UCSD-AML1 (cell line): ENCODE results near the gene PIK3R2.
A peak's percentile ranks its signal among the peaks of the same experiment; 100 is the strongest.
"Not testable (repeated sequence)": the region's sequence is repeated elsewhere in the genome, so short reads cannot be mapped to it uniquely, and the experiment has no call there.

Experiments
- DNase-seq: peaks from one replicate; lab custom pipeline; 2025; ENCODE audit not compliant: unreplicated experiment; lab: John Stamatoyannopoulos, UW

The PIK3R2 gene

DNA sequence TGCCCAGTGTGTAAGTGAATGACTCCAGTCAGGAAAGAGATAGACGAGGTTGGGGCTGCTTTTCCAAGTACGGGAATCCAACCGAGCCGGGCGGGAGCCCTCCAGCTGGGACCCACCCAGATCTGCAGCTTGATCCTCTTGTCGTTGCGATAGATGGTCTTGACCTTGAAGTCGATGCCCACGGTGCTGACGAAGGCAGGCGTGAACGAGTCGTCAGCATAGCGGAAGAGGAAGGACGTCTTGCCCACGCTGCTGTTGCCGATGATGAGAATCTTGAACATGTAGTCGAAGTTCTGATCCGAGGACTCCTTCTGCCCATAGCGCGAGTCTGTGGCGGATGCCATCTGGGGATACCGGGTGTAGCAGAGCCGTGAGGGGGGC is 49.4 kb downstream of the PIK3R2 start:
- no peak for DNase-seq

DNA sequence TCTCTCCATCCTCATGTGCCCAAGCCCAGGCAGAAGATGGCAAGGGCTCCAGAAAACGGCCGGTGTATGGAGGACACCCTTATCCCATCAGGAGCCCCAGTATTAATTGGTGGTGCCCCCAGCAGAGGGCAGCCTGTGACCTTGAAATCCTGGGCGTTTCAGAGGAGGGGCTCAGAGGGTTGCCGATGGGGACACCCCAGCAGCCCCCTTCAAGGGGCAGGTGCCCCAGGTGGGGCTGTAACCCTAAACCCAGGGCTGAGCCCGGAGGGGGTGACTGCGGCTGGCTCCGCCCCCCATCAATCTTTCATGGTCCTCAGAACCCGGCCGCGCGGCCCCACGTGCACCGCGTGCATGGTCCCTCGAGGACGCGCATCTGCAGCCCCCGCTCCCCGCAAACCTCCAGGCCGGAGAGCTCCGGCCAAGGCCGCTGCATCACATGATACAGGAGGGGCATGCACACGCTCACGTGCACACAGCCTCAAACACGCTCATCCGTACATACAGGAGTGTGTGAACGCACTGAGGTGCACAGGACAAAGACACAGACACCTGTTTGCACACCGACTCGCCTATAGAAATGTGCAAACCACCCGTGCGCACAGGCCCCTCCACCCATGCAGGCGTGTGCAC is 49.9 kb downstream of the PIK3R2 start:
- DNase-seq = no peak

GRCh38 chr19:18203408-18203862 is 50.5 kb downstream of the PIK3R2 start:
- peak; percentile 50 for DNase-seq

- peak; percentile 100 for DNase-seq
Observed at GRCh38 chr19:18203863-18204393, 51.0 kb downstream of the PIK3R2 start, which contains the start of gene RAB3A. TSS of gene RAB3A (minus strand) at chr19:18204042. CDS start at chr19:18202740, 1,302 bp downstream.

- peak; percentile 88 for DNase-seq
Observed at GRCh38 chr19:18204394-18205199, 51.6 kb downstream of the PIK3R2 start.

DNA sequence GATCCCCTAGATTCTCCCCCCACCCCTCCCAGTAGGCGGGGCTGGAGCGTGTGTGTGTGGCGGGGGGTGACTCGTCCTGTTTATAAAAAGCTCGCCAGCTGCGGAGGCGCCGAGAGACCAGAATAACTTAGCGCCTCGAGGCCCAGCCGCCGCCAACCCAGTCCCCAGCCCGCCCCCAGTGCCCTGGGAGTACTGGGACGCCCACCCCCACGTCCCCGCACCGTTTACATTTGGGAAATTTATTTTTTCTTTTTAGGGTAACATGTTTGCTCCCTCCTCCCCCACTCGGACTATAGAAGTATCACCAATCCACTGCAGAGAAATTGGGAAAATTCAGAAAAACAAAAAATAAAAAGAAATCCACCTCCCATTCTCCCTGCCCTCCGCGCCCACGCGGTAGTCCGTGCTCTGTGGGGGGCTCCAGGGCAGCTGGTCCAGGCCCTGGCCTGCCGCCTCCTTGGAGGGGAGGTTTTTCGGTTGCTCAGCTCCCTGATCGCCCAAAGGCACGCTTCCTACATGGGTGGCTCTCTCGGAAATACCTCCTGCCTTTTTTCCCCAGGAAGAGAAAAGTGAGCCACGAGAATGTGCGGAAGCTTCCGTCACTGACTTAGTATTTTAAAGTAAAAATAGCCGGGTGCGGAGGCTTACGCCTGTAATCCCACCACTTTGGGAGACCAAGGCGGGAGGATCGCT is 52.4 kb downstream of the PIK3R2 start:
- peak; percentile 78 for DNase-seq

- no peak for DNase-seq
Observed at GRCh38 chr19:18206018-18206417, 53.1 kb downstream of the PIK3R2 start.

DNA sequence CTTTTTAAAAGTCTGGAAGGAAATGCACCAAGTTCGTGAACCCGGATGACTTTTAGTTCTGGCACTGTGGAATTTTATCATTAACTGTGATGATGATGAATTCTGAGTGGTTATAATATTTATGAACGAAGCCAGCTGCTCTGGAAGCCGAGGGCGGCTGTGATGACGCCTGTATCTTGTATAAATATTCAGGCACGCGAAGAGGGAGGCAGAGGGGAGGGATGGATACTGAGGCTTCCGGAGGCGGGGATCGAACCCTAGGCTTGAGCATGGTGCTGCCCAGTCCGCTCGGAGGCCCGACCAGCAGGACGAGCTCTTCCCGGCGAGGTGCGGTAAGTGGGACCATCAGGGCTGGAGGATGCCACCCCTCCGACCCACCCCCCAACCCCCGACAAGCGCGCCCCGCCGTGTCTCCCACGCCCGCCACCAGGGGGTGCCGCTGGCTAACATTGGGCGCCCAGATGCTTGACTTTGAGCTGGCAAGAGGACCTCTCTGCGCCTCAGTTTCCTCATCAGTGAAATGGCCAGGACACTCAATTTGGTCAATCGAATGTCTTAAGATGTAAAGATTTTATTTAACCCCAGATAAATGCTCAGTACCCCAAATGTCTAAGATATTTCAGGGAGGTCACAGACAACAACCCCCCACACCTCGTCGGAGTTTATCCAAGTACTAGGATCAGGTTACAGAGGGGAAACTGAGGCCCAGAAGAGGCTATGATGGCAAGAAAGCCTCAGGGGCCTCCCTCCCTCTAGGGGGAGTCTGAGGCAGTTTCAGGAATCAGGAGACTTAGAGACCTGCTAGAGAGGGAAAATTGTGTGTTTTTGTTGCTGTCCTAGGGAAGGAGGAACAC is 55.4 kb downstream of the PIK3R2 start:
- peak; percentile 47 for DNase-seq

DNA sequence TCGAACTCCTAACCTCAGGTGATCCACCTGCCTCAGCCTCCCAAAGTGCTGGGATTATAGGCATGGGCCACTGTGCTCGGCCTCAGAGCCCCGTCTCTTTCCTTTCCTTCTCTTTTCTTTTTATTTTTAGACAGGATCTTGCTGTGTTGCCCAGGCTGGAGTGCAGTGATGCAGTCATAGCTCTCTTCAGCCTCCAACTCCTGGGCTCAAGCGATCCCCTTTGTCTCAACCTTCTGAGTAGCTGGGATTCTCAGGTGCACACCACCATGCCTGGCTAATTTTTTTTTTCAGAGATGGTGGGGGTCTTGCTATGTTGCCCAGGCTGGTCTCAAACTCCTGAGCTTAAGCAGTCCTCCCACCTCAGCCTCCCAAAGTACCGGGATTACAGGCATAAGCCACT is 56.9 kb downstream of the PIK3R2 start:
- DNase-seq = not testable (repeated sequence)

- no peak for DNase-seq
Observed at GRCh38 chr19:18211683-18212082, 58.7 kb downstream of the PIK3R2 start.

DNA sequence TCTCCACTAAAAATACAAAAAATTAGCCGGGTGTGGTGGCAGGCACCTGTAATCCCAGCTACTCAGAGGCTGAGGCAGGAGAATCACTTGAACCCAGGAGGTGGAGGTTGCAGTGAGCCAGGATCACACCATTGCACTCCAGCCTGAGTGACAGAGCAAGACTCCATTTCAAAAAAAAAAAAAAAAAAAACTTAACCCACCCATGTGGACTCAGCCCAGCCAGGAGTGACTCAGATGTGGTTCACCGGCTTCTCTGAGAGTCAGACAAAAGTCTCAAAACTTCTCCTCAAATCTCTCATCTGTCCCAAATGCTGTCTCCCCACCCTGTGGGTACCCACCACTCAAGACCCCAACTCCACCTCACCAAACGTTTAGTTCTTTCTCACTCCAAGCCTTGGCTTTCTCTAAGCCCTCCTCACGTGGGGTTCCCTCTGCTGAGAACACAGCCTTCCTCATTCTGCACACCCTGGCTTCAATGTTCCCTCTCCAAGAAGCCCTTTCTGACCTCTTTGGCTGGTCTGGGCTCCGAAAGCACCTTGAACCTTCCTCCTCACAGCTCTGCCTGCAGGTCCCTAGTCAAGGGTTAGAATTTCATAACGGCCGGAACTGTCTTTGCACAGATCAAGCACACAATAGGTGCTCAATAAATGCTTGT is 61.9 kb downstream of the PIK3R2 start:
- DNase-seq = no peak

DNA sequence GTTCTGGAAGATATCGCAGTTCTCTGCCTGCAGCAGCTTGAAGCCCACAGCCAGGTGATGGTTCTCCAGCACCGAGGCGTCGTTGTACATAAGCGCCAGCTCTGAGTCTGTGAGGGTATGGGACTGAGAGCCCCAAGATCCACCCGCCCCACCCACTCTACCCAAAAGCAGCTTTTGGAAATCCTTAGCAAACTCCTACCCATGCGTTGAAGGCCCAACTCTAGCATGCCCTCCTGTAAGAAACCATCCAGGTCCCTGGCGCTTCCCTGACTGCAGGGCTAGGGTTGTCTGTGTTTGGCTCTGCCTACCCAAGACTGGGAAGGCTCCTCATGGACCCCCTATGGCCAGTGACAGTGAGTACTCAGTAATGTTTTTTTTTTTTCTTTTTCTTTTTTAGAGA is 63.8 kb downstream of the PIK3R2 start:
- no peak for DNase-seq

DNA sequence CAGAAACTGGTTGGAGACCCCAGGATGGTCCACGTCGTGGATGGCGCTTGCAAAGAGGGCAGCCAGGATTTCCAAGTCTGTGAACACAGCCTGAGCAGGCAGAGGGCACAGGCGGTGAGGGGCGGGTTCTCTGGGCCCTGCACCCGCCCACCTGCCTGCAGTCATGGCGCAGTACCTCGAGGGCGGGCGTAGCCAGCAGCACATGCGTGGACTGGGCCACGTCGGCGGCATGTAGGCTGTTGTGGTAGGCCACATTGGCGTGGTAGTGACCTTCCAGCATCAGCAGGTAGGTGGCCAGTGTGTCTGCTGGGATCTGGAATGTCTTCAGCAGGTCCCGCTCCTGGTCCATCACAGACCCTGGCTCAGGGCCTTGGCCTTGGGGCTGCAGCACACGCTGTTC is 65.2 kb downstream of the PIK3R2 start:
- no peak for DNase-seq

- DNase-seq = no peak
Observed at GRCh38 chr19:18218600-18218999, 65.6 kb downstream of the PIK3R2 start.
